Duodenal mucosa (tissue), 2 donors: ENCODE data around the gene IPP.
"Not testable (repeated sequence)": the region's sequence is repeated elsewhere in the genome, so short reads cannot be mapped to it uniquely, and the experiment has no call there.

ENCODE experiments used
- H3K27ac ChIP-seq: one replicate; pipeline ENCODE4 v1.7.0; 2013; ENCODE audit warnings: low read depth, low read length
- H3K27me3 ChIP-seq, 2 donors: one replicate each; pipeline ENCODE4 v1.7.0; 2013; ENCODE audit warnings: low read length in 2 of 2, control low read depth in 1 of 2; ENCODE audit not compliant: insufficient read depth in 2 of 2, control insufficient read depth in 1 of 2
- H3K36me3 ChIP-seq, 2 donors: one replicate each; pipeline ENCODE4 v1.7.0; 2013; ENCODE audit warnings: low read length in 2 of 2, control low read depth in 1 of 2; ENCODE audit not compliant: insufficient read depth in 2 of 2, control insufficient read depth in 1 of 2
- H3K4me1 ChIP-seq, 2 donors: one replicate each; pipeline ENCODE4 v1.7.0; 2013; ENCODE audit warnings: low read length in 2 of 2, control low read depth in 1 of 2; ENCODE audit not compliant: insufficient read depth in 2 of 2, control insufficient read depth in 1 of 2
- H3K4me3 ChIP-seq, 2 donors: one replicate each; pipeline ENCODE4 v1.7.0; 2013; ENCODE audit warnings: low read length in 2 of 2, low read depth in 1 of 2
- H3K9ac ChIP-seq, 2 donors: one replicate each; pipeline ENCODE4 v1.7.0; 2013; ENCODE audit warnings: low read length in 2 of 2, low read depth in 1 of 2
- H3K9me3 ChIP-seq, 2 donors: one replicate each; pipeline ENCODE4 v1.7.0; 2013; ENCODE audit warnings: low read length in 2 of 2, control low read depth in 1 of 2; ENCODE audit not compliant: control insufficient read depth in 1 of 2

Gene IPP

GRCh38 chr1:45717386-45717785 is 33.1 kb downstream of the IPP start:
- peaks cover 6 to 12% of the 10 kb centered on the region in 2 donors for H3K36me3 ChIP-seq
- H3K27me3 ChIP-seq, H3K27ac ChIP-seq, H3K4me1 ChIP-seq, H3K9ac ChIP-seq, H3K9me3 ChIP-seq, H3K4me3 ChIP-seq: not testable (repeated sequence)

GRCh38 chr1:45716700-45717099 is 33.8 kb downstream of the IPP start:
- peaks cover 6 to 15% of the 10 kb centered on the region in 2 donors for H3K36me3 ChIP-seq
- no peaks in the 10 kb centered on the region for H3K9me3 ChIP-seq
- H3K27ac ChIP-seq = no peak overlapping the region
- H3K4me3 ChIP-seq = no peak overlapping the region
- H3K27me3 ChIP-seq = no peaks in the 10 kb centered on the region
- H3K9ac ChIP-seq = no peak overlapping the region
- H3K4me1 ChIP-seq = no peaks in the 10 kb centered on the region

GRCh38 chr1:45713711-45714110 is 36.7 kb downstream of the IPP start:
- Histone ChIP-seq H3K36me3 (peaks cover 6 to 19% of the 10 kb centered on the region in 2 donors), H3K4me3 (no peak overlapping the region), H3K4me1 (no peaks in the 10 kb centered on the region), H3K27ac (no peak overlapping the region), H3K27me3 (no peaks in the 10 kb centered on the region), H3K9me3 (no peaks in the 10 kb centered on the region), H3K9ac (no peak overlapping the region)

- H3K27ac ChIP-seq = no peak overlapping the region
- H3K27me3 ChIP-seq = no peaks in the 10 kb centered on the region
- H3K9ac ChIP-seq = no peak overlapping the region
- no peak overlapping the region for H3K4me3 ChIP-seq
- no peaks in the 10 kb centered on the region for H3K9me3 ChIP-seq
- peaks cover 3 to 14% of the 10 kb centered on the region in 2 donors for H3K36me3 ChIP-seq
- H3K4me1 ChIP-seq = no peaks in the 10 kb centered on the region
Measured at GRCh38 chr1:45704637-45705036, 45.8 kb downstream of the IPP start.

GRCh38 chr1:45694823-45695222 is 55.6 kb downstream of the IPP start:
- Histone ChIP-seq H3K36me3 (peaks cover 5 to 47% of the 10 kb centered on the region in 2 donors), H3K4me3 (no peak overlapping the region), H3K9ac (no peak overlapping the region), H3K9me3 (no peaks in the 10 kb centered on the region), H3K4me1 (no peaks in the 10 kb centered on the region), H3K27me3 (no peaks in the 10 kb centered on the region), H3K27ac (no peak overlapping the region)

GRCh38 chr1:45693811-45694210 is 56.6 kb downstream of the IPP start:
- peaks cover 2 to 42% of the 10 kb centered on the region in 2 donors for H3K36me3 ChIP-seq
- not testable (repeated sequence) for H3K9me3 ChIP-seq, H3K4me3 ChIP-seq, H3K27ac ChIP-seq, H3K9ac ChIP-seq, H3K4me1 ChIP-seq, H3K27me3 ChIP-seq

GRCh38 chr1:45687754-45688740 is 62.4 kb downstream of the IPP start, which contains the start of gene TMEM69:
Gene TMEM69 (plus strand): TSS chr1:45688181. CDS start chr1:45691069, 2,888 bp downstream.
- peak within 1 kb of the TSS; percentile 90 to 95 for H3K4me3 ChIP-seq
- no peaks in the 10 kb centered on the region for H3K27me3 ChIP-seq
- peaks cover 10 to 17% of the 10 kb centered on the region in 2 donors for H3K4me1 ChIP-seq
- H3K9ac ChIP-seq = peak within 1 kb of the TSS; percentile 72 to 93
- peak within 1 kb of the TSS; percentile 94 for H3K27ac ChIP-seq
- H3K36me3 ChIP-seq = peaks cover 0 to 12% of the 10 kb centered on the region in 2 donors
- no peaks in the 10 kb centered on the region for H3K9me3 ChIP-seq

- peaks cover 0 to 5% of the 10 kb centered on the region in 2 donors for H3K36me3 ChIP-seq
Measured at GRCh38 chr1:45687014-45687753, 63.3 kb downstream of the IPP start.

GRCh38 chr1:45686288-45687013 is 64.0 kb downstream of the IPP start, which contains the start of gene GPBP1L1:
Gene GPBP1L1 (minus strand): TSS chr1:45686533. CDS start chr1:45659087, 27,446 bp downstream.
- H3K9me3 ChIP-seq = no peaks in the 10 kb centered on the region
- peak within 1 kb of the TSS; percentile 99 for H3K27ac ChIP-seq
- peak within 1 kb of the TSS; percentile 93 to 98 for H3K9ac ChIP-seq
- H3K27me3 ChIP-seq = no peaks in the 10 kb centered on the region
- H3K36me3 ChIP-seq = peaks cover 0 to 3% of the 10 kb centered on the region in 2 donors
- H3K4me1 ChIP-seq = peaks cover 25 to 32% of the 10 kb centered on the region in 2 donors
- peak within 1 kb of the TSS; percentile 95 for H3K4me3 ChIP-seq

More at GRCh38 chr1:45687014-45687753, 63.3 kb downstream of the IPP start:
- H3K9ac ChIP-seq = peak overlapping the region; percentile 93 to 98
- no peaks in the 10 kb centered on the region for H3K27me3 ChIP-seq
- H3K4me1 ChIP-seq = peaks cover 18 to 25% of the 10 kb centered on the region in 2 donors
- peak overlapping the region; percentile 99 for H3K27ac ChIP-seq
- H3K9me3 ChIP-seq = no peaks in the 10 kb centered on the region
- H3K4me3 ChIP-seq = peak overlapping the region; percentile 95
